Fibroblast of skin of left quadriceps (primary cell): Measurements from ENCODE around the gene ATP2B2.

Experiments used
- DNase-seq, 2 experiments: peaks; one replicate each; pipeline ENCODE4 v3.0.0-alpha.2; 2013; ENCODE audit warnings: low read depth in 2 of 2

Gene ATP2B2

GRCh38 chr3:10279384-10280176 is 225.8 kb downstream of the ATP2B2 start:
- no peak for DNase-seq

GRCh38 chr3:10278501-10278900 is 226.9 kb downstream of the ATP2B2 start:
- no peak for DNase-seq

- DNase-seq: no peak
Measured at GRCh38 chr3:10277115-10277625, 228.2 kb downstream of the ATP2B2 start.

GRCh38 chr3:10274601-10275000 is 230.8 kb downstream of the ATP2B2 start:
- DNase-seq: no peak
